K562 (cell line): ENCODE measurements around the gene POLR2L. TPM values are rescaled to one million over a fixed set of nuclear protein-coding genes. Genes with fewer than 3 reads are reported as not detected.
A peak's percentile ranks its signal among the peaks of the same experiment; 100 is the strongest.

Experiments used
- ATAC-seq: fragments of 200-7000 bp; cut with Tn5 transposase; 3 replicates; pipeline ENCODE4 v1.9.1; 2020; ENCODE audit warnings: moderate library complexity
- BruUV-seq: library from RNA; stranded (reverse); fragments of 400-500 nt; replicated peaks from 2 replicates; lab custom pipeline; 2021; lab: Mats Ljungman, UMichigan
- CTCF ChIA-PET: fragments of 300-600 bp; formaldehyde crosslinking; extraction: SDS; loops from one replicate; lab custom pipeline; 2021; ENCODE audit warnings: low intra/inter-chr PET ratio; lab: Yijun Ruan, JAX
- POLR2A ChIA-PET: fragments of 300-600, 350-650 bp; sonication (Branson Sonifier 250); formaldehyde crosslinking; extraction: SDS; loops from one replicate; lab custom pipeline; 2021; ENCODE audit warnings: antibody characterized with exemption, inconsistent platforms; lab: Yijun Ruan, JAX
- DNase-seq, 4 experiments: peaks; one replicate each; pipeline versions ENCODE4 v3.0.0 to v3.0.0-alpha.2; 2011 to 2018; ENCODE audit warnings: low spot score in 3 of 4, mixed read lengths in 3 of 4; ENCODE audit errors: extremely low read depth in 1 of 4
- FAIRE-seq: peaks from 2 replicates; lab custom pipeline; 2011; peaks lifted over from hg19 to GRCh38; lab: Jason Lieb, UNC
- H2AFZ ChIP-seq: 2 replicates; pipeline ENCODE4 v1.6.0; 2011; ENCODE audit warnings: low read depth, low read length, control low read depth, inconsistent platforms
- H3K27ac ChIP-seq: fragments of 200-600 bp; 3 replicates; pipeline ENCODE4 v1.8.0; 2011; ENCODE audit warnings: low read depth, mild to moderate bottlenecking, control low read depth, inconsistent platforms, low read length, moderate library complexity, mixed read lengths; ENCODE audit errors: extremely low read depth
- H3K27me3 ChIP-seq, 2 experiments: fragments of 300-600 bp in 1 of 2; 2 replicates in 1 of 2; 3 replicates in 1 of 2; pipeline versions ENCODE4 v1.6.0 to v1.8.0; 2011; ENCODE audit warnings: inconsistent platforms in 2 of 2, low read length in 2 of 2, mild to moderate bottlenecking in 1 of 2, mixed read lengths in 1 of 2, moderate library complexity in 1 of 2; ENCODE audit not compliant: control insufficient read depth in 2 of 2, insufficient read depth in 2 of 2
- H3K36me3 ChIP-seq: fragments of 300-600 bp; 3 replicates; pipeline ENCODE4 v1.8.0; 2011; ENCODE audit warnings: mild to moderate bottlenecking, low read length, inconsistent platforms; ENCODE audit not compliant: control insufficient read depth, insufficient read depth
- H3K4me1 ChIP-seq, 2 experiments: fragments of 200-600 bp in 1 of 2; replicated peaks in 1 of 2; 2 replicates in 1 of 2; 3 replicates in 1 of 2; pipeline versions ENCODE4 v1.5.1 to v1.8.0; 2011; ENCODE audit warnings: inconsistent platforms in 2 of 2, low read length in 2 of 2, mild to moderate bottlenecking in 1 of 2, mixed read lengths in 1 of 2, moderate library complexity in 1 of 2; ENCODE audit not compliant: control insufficient read depth in 2 of 2, insufficient read depth in 2 of 2
- H3K4me2 ChIP-seq: 2 replicates; pipeline ENCODE4 v1.6.1; 2011; ENCODE audit warnings: low read length, control low read depth, inconsistent platforms, mixed read lengths; ENCODE audit not compliant: insufficient read depth
- H3K4me3 ChIP-seq: fragments of 200-600 bp; sonication (generic), shearing (Covaris generic); 2 replicates; pipeline ENCODE4 v1.5.1; 2016; ENCODE audit warnings: control low read depth, inconsistent platforms
- H3K79me2 ChIP-seq: fragments of 200-600 bp; 3 replicates; pipeline ENCODE4 v1.8.0; 2011; ENCODE audit warnings: low read length, inconsistent platforms; ENCODE audit not compliant: control insufficient read depth, insufficient read depth
- H3K9ac ChIP-seq, 2 experiments: 2 replicates each; pipeline versions ENCODE4 v1.6.0 to v1.6.1; 2011; ENCODE audit warnings: low read depth in 2 of 2, low read length in 2 of 2, control low read depth in 1 of 2, inconsistent platforms in 1 of 2, mild to moderate bottlenecking in 1 of 2, mixed read lengths in 1 of 2; ENCODE audit not compliant: insufficient read depth in 1 of 2
- H3K9me1 ChIP-seq: one replicate; pipeline ENCODE4 v1.6.0; 2011; ENCODE audit warnings: inconsistent platforms, mild to moderate bottlenecking, low read length, moderate library complexity; ENCODE audit not compliant: control insufficient read depth, insufficient read depth
- H3K9me3 ChIP-seq: replicated peaks from 2 replicates; pipeline ENCODE4 v1.5.1; 2011; ENCODE audit warnings: low read depth, low read length, inconsistent platforms; ENCODE audit not compliant: control insufficient read depth, insufficient read depth
- H4K20me1 ChIP-seq: replicated peaks from 2 replicates; pipeline ENCODE4 v1.6.1; 2011; ENCODE audit warnings: low read length, inconsistent platforms, mixed read lengths; ENCODE audit not compliant: control insufficient read depth, insufficient read depth
- ADNP ChIP-seq: fragments of 200-800 bp; sonication (Bioruptor generic); IDR thresholded peaks from 2 replicates; pipeline ENCODE4 v1.6.1; 2016; ENCODE audit warnings: missing genetic modification characterization, missing compliant biosample characterization
- ARID1B ChIP-seq: fragments of 450-650 bp; IDR thresholded peaks from 2 replicates; pipeline ENCODE4 v1.6.1; 2016; ENCODE audit warnings: antibody characterized with exemption, mild to moderate bottlenecking, inconsistent platforms
- CC2D1A ChIP-seq: fragments of 450-650 bp; IDR thresholded peaks from 2 replicates; pipeline ENCODE4 v1.6.1; 2017; ENCODE audit warnings: mild to moderate bottlenecking
- HNRNPH1 ChIP-seq: fragments of 200-400 bp; formaldehyde crosslinking; optimal IDR thresholded peaks from 2 replicates; pipeline ENCODE3; 2017; ENCODE audit warnings: low read depth, mild to moderate bottlenecking, low read length, moderate library complexity
- POLR2G ChIP-seq: fragments of 200-400 bp; formaldehyde crosslinking; IDR thresholded peaks from 2 replicates; pipeline ENCODE4 v1.6.1; 2017; ENCODE audit warnings: low read depth, mild to moderate bottlenecking, antibody characterized with exemption, low read length, moderate library complexity
- RBFOX2 ChIP-seq: fragments of 200-400 bp; formaldehyde crosslinking; IDR thresholded peaks from 2 replicates; pipeline ENCODE4 v1.6.1; 2017; ENCODE audit warnings: low read depth, mild to moderate bottlenecking, low read length, moderate library complexity
- STAG1 ChIP-seq: sonication (generic); formaldehyde crosslinking; IDR thresholded peaks from 2 replicates; pipeline ENCODE4 v1.5.0; 2020; ENCODE audit warnings: missing genetic modification reagents, borderline replicate concordance
- STAT5B ChIP-seq: fragments of 250-450 bp; sonication (Bioruptor Pico); IDR thresholded peaks from 2 replicates; pipeline ENCODE4 v1.8.0; 2021; ENCODE audit warnings: mild to moderate bottlenecking, inconsistent platforms
- WGBS: fragments of 100-300 bp; shearing (Covaris generic); methylation state at CpG from one replicate; pipeline ENCODE4 v1.1.6; 2016; ENCODE audit warnings: low coverage, mixed read lengths; ENCODE audit not compliant: insufficient coverage; ENCODE audit errors: missing lambda C conversion rate; 5-methylcytosine and 5-hydroxymethylcytosine counted together
- in situ Hi-C: fragments of 300-500 bp; cut with MboI; formaldehyde crosslinking; loops from 4 replicates; pipeline ENCODE4 v1.15.0; 2018; ENCODE audit warnings: inconsistent platforms, mixed read lengths
- intact Hi-C: fragments of 100-400 bp; cut with micrococcal nuclease; formaldehyde crosslinking; loops from 2 replicates; pipeline ENCODE4 v1.14.2; 2022
- polyA plus RNA-seq, 8 experiments: library from polyadenylated mRNA; depleted of rRNA in 4 of 8; stranded (reverse) in 5 of 8; unstranded in 3 of 8; fragments of >200 nt; fragmentation: Nextera tagmentation in 2 of 8; fragmentation: Illumina TruSeq in 1 of 8; extraction: Ambion mirVana in 2 of 8; extraction: Trizol in 1 of 8; gene quantifications; 2 replicates each; pipeline versions ENCODE4 v1.2.1 to v1.2.3, GENCODE V29; 2011 to 2014; ENCODE audit warnings: inconsistent platforms in 1 of 8, missing spikeins in 1 of 8
- total RNA-seq, 7 experiments: library from RNA; depleted of rRNA in 6 of 7; stranded (reverse); fragments of >200 nt in 6 of 7; fragmentation: Illumina TruSeq in 2 of 7; extraction: Trizol in 2 of 7; gene quantifications; 2 replicates each; pipeline versions ENCODE4 v1.2.1 to v1.2.3, GENCODE V29; 2011 to 2021; ENCODE audit warnings: low replicate concordance in 1 of 7
- TF ChIP-seq, protein P1 (sequence below): fragments of 450-650 bp; IDR thresholded peaks from 2 replicates; pipeline ENCODE4 v1.7.1; 2018; ENCODE audit warnings: mild to moderate bottlenecking, low read depth; ENCODE audit not compliant: partially characterized antibody

POLR2L gene
- total and polyA plus RNA-seq, 9 of the 15 experiments (the other 6 are each of a cell fraction or from before 2014, with no cell fraction given), result 38.3 to 688 (median 108) TPM

DNA sequence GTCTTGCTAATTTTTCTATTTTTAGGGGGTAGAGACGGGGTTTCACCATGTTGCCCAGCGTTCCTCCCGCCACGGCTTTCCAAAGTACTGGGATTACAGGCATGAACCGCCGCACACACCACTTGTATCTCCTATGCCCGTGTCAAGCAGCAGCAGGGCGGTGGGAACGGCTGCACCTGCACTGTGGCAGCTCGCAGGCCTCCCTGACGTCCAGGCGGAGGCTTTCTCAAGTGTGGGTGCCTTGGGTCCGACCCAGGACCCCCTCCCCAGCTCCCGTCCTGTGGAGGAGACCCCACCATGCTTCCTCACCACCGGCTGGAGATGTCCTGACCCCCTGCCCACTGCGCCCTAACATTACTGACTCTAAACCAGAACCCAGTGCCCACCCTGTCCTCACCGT is 26.1 kb upstream of the POLR2L start:
- H3K4me1 ChIP-seq, result peaks cover 0 to 90% of the 10 kb centered on the region in 2 experiments; a peak in 2 of 5 replicates
- peak overlapping the region in 1 of 2 experiments; percentile 48; a peak in 1 of 4 replicates for H3K9ac ChIP-seq
- H3K79me2 ChIP-seq, result no peaks in the 10 kb centered on the region
- WGBS, result 92% methylated on average over 14 of the region's 17 CpGs
- no peak overlapping the region for H3K4me2 ChIP-seq
- no peak for DNase-seq
- no peak overlapping the region for H2AFZ ChIP-seq
- H3K9me1 ChIP-seq, result no peaks in the 10 kb centered on the region
- H3K4me3 ChIP-seq, result no peak overlapping the region
- H3K27ac ChIP-seq, result no peak overlapping the region
- H3K36me3 ChIP-seq, result peaks cover 39% of the 10 kb centered on the region; the same call in 2 of the 3 replicates
- ChIA-PET POLR2A (interaction anchor here (1.8 kb wide), 1 partner anchor 8 kb away, joined by 5 read pairs; no protein-coding TSS in a partner anchor), CTCF (no interaction called here)
- intact Hi-C loops, result no loop called here
- FAIRE-seq, result no peak
- BruUV-seq, result TSS peak; percentile 42
- in situ Hi-C loops, result no loop called here
- ATAC-seq, result no peak
- TF ChIP-seq STAT5B (no peak), RBFOX2 (peak; percentile 28; the same call in 1 of the 2 replicates), POLR2G (peak; percentile 61)
- H3K9me3 ChIP-seq, result no peaks in the 10 kb centered on the region
- peaks cover 15% of the 10 kb centered on the region; the same call in 1 of the 2 replicates for H4K20me1 ChIP-seq
- H3K27me3 ChIP-seq, result no peaks in the 10 kb centered on the region

DNA sequence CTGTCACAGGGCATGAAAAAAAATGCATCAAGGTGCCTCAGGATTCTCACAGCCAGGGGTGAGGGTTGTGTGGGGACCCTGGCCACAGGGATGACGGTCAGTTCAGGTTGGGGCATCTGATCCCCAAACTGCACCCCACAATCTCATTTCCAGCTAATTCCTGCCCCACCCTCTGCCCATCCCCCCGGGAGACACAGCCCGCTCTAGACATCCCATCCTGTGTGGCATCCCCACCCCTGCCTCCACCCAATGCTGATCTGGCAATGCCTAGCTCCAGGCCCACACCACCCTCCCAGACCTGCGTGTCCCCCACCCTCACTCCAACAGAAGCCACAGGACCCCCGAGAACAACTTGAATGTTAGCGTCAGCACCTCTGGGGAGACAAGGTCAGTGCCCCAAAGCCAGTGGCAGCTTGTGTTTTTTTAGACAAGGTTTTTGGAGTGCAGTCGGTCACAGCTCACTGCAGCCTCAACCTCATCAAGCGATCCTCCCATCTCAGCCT is 25.6 kb upstream of the POLR2L start:
- ChIA-PET CTCF (no interaction called here), POLR2A (interaction anchor here (1.8 kb wide), 1 partner anchor 8 kb away, joined by 5 read pairs; no protein-coding TSS in a partner anchor)
- DNase-seq, result no peak
- Histone ChIP-seq H3K27ac (no peak overlapping the region), H3K4me3 (no peak overlapping the region), H2AFZ (no peak overlapping the region), H3K4me2 (no peak overlapping the region), H3K9me3 (no peaks in the 10 kb centered on the region), H3K9me1 (no peaks in the 10 kb centered on the region), H3K27me3 (no peaks in the 10 kb centered on the region), H4K20me1 (peaks cover 15% of the 10 kb centered on the region; the same call in 1 of the 2 replicates), H3K9ac (peak overlapping the region in 1 of 2 experiments; percentile 64; a peak in 2 of 4 replicates), H3K36me3 (peaks cover 36% of the 10 kb centered on the region; the same call in 2 of the 3 replicates), H3K79me2 (no peaks in the 10 kb centered on the region), H3K4me1 (peaks cover 0 to 90% of the 10 kb centered on the region in 2 experiments; a peak in 2 of 5 replicates)
- in situ Hi-C loops (no loop called here), intact Hi-C loops (no loop called here)
- no peak for ATAC-seq
- no TSS peak for BruUV-seq
- no peak for FAIRE-seq
- TF ChIP-seq STAG1 (CRISPR knock-in tag), result no peak
- TF ChIP-seq, protein P1, sequence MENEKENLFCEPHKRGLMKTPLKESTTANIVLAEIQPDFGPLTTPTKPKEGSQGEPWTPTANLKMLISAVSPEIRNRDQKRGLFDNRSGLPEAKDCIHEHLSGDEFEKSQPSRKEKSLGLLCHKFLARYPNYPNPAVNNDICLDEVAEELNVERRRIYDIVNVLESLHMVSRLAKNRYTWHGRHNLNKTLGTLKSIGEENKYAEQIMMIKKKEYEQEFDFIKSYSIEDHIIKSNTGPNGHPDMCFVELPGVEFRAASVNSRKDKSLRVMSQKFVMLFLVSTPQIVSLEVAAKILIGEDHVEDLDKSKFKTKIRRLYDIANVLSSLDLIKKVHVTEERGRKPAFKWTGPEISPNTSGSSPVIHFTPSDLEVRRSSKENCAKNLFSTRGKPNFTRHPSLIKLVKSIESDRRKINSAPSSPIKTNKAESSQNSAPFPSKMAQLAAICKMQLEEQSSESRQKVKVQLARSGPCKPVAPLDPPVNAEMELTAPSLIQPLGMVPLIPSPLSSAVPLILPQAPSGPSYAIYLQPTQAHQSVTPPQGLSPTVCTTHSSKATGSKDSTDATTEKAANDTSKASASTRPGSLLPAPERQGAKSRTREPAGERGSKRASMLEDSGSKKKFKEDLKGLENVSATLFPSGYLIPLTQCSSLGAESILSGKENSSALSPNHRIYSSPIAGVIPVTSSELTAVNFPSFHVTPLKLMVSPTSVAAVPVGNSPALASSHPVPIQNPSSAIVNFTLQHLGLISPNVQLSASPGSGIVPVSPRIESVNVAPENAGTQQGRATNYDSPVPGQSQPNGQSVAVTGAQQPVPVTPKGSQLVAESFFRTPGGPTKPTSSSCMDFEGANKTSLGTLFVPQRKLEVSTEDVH, result no peak
- peak; percentile 7; the same call in 1 of the 2 replicates for TF ChIP-seq POLR2G
- no peak for TF ChIP-seq CC2D1A
- TF ChIP-seq HNRNPH1, result no peak
- no peak for TF ChIP-seq ARID1B
- no peak for TF ChIP-seq ADNP
- WGBS, result 92% methylated on average over 8 of the region's 8 CpGs
